Activated effector memory CD4-positive, alpha-beta T cell treated with Interleukin-2 at 50 U/mL for 16 hours (primary cell): ENCODE data around the gene HERC2.

Experiments
- DNase-seq: peaks from one replicate; pipeline ENCODE4 v3.0.0-alpha.2; 2020

HERC2 gene

DNA sequence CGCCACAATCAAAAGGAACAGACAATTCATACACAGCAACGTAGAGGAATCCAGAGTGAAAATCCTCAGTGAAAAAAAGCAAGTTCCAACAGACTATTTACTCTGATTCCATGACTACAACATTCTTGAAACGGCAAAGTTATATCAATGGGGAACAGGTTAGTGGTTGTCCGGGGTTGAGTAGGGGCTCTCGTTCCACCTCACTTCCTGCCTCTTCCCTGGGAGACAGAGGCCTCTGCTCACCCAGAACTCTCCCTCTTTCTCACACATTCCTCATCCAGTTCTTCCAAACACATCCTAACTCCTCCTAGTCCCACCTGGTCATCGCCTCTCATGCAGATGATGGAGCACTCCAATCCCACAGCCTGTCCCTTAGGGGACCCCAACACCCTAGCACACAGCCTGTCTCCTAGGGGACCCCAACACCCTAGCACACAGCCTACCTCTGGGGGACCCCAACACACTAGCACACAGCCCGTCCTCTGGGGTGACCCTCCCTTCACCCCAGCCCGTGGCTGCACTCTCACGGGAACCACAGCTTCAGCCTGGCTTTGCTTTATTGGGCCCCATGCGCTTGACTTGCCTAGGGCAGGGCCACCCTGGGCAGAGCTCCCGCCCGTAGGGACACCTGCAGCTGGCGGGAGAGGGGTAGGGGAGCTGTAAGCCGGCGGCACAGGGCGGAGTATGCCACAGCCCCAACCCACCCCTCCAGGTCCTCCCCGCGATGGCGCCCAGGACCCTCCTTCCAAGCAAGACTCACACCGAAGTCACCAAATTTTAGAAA is 228.0 kb downstream of the HERC2 start:
- no peak for DNase-seq

DNA sequence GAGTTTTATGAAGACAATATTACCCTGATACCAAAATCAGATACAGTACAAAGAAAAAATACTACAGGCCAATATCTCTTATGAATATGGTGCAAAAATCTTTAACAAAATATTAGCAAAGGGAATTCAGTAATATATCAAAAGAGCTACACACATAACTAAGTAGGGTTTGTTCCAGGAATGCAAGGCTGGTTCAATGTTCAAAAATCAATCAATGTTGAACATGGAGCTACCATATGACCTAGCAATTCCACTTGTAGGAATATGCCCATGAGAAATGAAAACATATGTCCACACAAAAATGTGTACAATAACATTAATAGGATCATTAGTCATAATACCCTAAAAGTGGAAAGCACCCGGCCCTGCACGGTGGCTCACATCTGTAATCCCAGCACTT is 230.7 kb downstream of the HERC2 start:
- no peak for DNase-seq

DNA sequence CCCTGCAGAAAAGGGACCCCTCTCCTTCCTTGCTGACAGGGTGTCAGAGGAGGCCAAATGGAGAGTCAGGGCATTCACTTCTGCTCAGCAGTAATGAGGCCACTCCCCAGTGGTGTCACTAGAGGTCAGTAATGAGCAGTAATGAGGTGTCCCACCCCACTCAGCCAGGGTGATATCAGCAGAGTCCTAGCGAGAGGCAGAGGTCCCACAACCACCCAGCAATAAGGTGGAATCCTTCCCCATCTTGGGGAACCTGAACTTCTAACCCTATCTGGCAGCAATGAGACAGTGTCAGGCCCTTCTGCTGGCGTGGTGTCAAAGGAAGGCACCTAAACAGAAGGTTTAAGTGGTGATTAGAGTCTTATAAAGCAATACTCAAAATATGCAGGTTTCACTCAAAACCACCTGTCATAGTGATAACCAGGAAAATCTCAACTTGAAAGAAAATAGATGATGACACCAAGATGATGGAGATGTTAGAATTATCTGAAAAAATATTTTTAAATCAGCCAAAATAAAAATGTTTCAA is 235.7 kb downstream of the HERC2 start:
- no peak for DNase-seq

DNA sequence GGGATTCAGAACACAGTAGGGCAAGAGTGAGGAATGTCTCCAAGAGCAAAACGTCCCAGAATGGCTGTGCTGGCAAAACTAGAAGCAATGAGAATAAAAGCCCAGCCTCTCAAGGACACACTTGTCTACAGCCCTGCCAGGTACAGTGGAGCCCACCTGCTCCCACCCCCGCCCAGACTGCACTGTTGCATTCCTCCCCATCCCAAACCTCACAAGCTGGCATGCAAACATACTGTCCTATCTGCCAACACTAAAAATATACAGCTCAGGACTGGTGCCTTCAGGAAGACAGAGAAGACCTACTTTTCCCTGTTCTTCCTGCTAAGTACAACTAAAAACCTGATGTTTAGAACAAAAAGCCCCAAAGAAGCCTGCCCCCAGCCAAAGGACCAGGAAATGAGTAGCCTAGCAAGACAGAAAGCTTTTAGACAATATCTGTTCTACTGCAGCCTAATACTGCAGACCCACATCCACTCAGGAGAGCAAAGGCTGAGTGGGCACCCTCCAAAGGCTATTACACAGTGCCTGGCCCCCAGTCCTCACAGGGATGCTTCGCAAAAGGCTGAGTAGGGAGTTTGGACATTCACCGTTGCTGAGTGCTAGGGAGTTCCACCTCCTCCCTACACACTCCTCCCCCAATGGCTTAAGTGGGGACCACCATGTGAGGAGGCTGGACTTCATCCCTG is 236.3 kb downstream of the HERC2 start:
- no peak for DNase-seq

DNA sequence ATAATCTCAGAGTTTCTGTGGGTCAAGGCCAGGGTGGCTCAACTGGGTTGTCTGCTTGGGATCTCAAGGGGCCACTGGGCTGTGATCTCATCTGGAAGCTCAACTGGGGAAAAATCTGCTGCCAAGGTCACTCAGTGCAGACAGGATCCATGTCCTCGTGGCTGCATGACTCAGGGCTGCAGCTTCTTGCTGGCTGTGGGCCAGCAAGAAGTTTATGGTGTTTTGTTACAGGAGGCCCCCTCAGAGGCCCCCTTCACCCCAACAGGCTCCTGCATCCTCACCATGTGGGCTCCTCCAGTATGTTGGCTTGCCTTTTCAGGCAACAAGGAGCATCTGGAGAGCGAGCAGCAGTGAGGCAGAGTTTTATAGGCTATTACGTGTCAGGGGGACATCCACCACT is 237.4 kb downstream of the HERC2 start:
- DNase-seq: no peak

- no peak for DNase-seq
Observed at GRCh38 chr15:28082891-28083684, 238.9 kb downstream of the HERC2 start.

DNA sequence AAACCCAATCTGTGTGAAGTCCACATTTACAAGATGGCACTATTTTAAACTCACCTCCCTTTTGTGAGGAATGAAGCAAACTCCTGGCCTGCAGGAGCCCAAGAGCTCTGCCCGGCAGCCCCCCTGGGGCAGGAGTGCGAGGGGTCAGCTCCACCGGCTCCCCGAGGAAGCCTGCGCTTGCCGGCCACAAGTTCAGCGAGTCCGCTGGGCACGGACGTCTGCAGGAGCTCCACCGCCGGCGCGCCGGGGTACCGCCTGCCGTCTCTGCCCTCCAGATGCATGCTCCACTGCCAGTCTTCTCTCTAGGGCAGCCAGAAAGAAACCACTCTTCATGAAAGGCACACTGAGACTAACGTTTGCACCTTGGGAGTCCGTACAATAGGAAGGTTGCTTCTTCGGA is 240.4 kb downstream of the HERC2 start:
- DNase-seq: no peak

GRCh38 chr15:28080386-28080785 is 241.6 kb downstream of the HERC2 start:
- DNase-seq: no peak

DNA sequence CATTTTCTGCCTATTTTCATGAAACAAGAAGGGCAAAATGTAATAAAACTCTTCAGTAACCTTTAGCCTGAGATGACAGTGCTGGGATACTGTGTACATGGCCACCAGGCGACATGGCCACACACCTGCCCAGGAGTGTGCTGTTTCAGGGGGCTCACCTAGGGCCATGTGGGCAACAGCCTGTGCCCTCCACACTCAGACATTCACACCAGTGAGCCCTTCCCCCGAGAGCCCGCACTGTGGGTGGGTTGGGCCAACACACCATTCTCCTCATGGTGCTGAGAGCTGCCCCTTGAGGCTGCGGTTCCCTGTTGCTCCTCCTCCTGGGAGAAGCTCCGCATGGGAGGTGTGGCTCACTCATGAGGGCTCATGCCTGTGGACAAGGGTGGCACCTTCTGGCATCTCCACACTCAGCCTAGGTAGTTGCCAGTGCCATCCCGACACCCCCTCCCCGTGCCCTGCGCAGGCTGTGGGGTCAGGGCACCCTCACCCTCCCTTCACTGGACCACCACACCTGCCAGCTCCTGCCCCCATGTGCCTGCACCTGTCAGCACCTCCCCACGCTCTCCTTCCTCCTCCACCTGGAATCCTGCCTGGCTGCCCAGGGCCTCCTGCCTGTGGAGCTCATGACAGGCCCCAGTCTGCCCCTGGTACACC is 242.5 kb downstream of the HERC2 start:
- no peak for DNase-seq

DNA sequence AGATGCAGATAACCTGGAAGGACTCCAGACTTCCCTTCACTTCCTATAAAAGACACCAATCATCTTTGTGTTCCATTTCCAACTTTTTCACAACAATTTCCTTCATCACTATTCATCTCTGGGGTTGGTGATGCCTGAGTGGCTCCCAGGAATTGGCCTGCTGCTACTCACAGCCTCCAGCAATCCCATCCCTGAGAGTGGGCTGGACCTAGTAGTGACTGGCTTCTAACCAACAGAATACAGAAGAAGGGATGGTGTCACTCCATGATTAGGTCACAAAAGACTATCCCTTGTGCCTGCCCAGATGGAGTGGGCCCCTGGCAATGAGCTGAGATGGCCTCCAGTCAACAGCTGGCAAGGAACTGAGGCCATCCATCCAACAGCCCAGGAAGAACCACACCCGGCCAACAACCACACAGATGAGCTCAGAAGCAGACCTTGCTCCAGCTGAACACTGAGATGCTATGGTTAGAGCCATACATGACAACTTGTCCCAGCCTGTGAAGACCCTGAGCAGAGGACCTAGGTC is 243.7 kb downstream of the HERC2 start:
- DNase-seq: no peak

DNA sequence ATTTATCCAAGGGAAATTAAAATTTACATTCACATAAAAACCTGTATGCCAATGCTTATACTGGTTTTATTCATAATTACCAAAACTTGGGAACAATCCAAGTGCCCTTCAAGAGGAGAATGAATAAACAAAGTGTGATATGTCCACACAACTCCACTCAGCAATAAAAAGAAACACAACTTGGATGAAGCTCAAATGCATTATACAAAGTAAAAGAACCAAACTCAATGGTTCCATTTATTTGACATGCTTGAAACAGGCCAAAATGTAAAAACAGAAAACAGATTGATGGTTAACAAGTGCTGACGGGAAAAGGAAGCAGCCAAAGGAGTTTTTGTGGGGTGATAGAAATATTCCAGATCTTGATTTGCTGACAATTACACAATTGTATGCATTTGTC is 246.4 kb downstream of the HERC2 start:
- no peak for DNase-seq

GRCh38 chr15:28068930-28069329 is 253.0 kb downstream of the HERC2 start:
- no peak for DNase-seq

DNA sequence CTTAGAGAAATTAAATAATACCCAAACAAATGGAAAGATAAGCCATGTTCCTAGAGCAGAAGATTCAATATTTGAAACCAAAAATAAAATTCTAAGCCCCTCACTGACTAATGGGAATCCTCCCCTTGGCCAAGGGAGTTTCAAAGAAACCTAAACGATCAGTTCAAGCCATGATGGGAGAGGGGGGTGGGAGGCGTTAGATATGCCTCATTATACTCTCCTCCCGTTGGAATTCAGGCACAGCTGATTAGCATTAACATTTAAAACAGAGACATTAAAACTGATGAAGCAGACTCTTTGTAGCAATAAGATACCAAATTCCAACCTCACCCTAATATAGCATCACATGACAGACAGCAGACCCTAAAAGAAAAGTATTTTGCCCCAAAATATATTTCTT is 255.7 kb downstream of the HERC2 start:
- DNase-seq: no peak
